Activated T-cell treated with anti-CD3 and anti-CD28 coated beads for 4 hours (primary cell): ENCODE measurements around the gene TTC7B.

ENCODE experiments used
- DNase-seq: peaks from one replicate; pipeline ENCODE4 v3.0.0-alpha.2; 2020

Gene TTC7B

GRCh38 chr14:90613453-90613852 lies 202.8 kb downstream of the TTC7B start:
- no peak for DNase-seq

GRCh38 chr14:90612801-90613200 lies 203.4 kb downstream of the TTC7B start:
- no peak for DNase-seq

- no peak for DNase-seq
Measured at GRCh38 chr14:90611936-90612335, 204.3 kb downstream of the TTC7B start.

GRCh38 chr14:90611501-90611900 lies 204.7 kb downstream of the TTC7B start:
- no peak for DNase-seq

- no peak for DNase-seq
Measured at GRCh38 chr14:90610346-90611040, 205.7 kb downstream of the TTC7B start.

- no peak for DNase-seq
Measured at GRCh38 chr14:90609376-90609775, 206.9 kb downstream of the TTC7B start.

- no peak for DNase-seq
Measured at GRCh38 chr14:90608929-90609341, 207.3 kb downstream of the TTC7B start.

GRCh38 chr14:90608281-90608680 lies 207.9 kb downstream of the TTC7B start:
- no peak for DNase-seq

- no peak for DNase-seq
Measured at GRCh38 chr14:90607141-90607540, 209.1 kb downstream of the TTC7B start.

GRCh38 chr14:90606434-90606833 lies 209.8 kb downstream of the TTC7B start:
- DNase-seq, result no peak

GRCh38 chr14:90605430-90605829 lies 210.8 kb downstream of the TTC7B start:
- DNase-seq, result no peak

GRCh38 chr14:90604356-90604755 lies 211.9 kb downstream of the TTC7B start:
- no peak for DNase-seq

GRCh38 chr14:90603841-90604240 lies 212.4 kb downstream of the TTC7B start:
- no peak for DNase-seq

GRCh38 chr14:90603336-90603735 lies 212.9 kb downstream of the TTC7B start:
- no peak for DNase-seq

GRCh38 chr14:90602088-90602687 lies 214.0 kb downstream of the TTC7B start:
- no peak for DNase-seq

- no peak for DNase-seq
Measured at GRCh38 chr14:90601563-90601962, 214.7 kb downstream of the TTC7B start.

GRCh38 chr14:90600619-90601018 lies 215.6 kb downstream of the TTC7B start:
- DNase-seq, result no peak

GRCh38 chr14:90599748-90600507 lies 216.3 kb downstream of the TTC7B start:
- DNase-seq, result no peak

- DNase-seq, result no peak
Measured at GRCh38 chr14:90599339-90599738, 216.9 kb downstream of the TTC7B start.

- DNase-seq, result no peak
Measured at GRCh38 chr14:90597961-90598360, 218.3 kb downstream of the TTC7B start.

GRCh38 chr14:90596733-90597132 lies 219.5 kb downstream of the TTC7B start:
- DNase-seq, result no peak

GRCh38 chr14:90593254-90594040 lies 222.8 kb downstream of the TTC7B start:
- DNase-seq, result no peak

- DNase-seq, result no peak
Measured at GRCh38 chr14:90592655-90593054, 223.6 kb downstream of the TTC7B start.
